Measurements from ENCODE around the gene KIF4A. TPM values are rescaled to one million over a fixed set of nuclear protein-coding genes. Genes with fewer than 3 reads are reported as not detected.
A peak's percentile ranks its signal among the peaks of the same experiment; 100 is the strongest.
"Not testable (repeated sequence)": the region's sequence is repeated elsewhere in the genome, so short reads cannot be mapped to it uniquely, and the experiment has no call there.

KIF4A gene
- total RNA-seq, 1 experiment from 2014 or later = 25.7 TPM

DNA sequence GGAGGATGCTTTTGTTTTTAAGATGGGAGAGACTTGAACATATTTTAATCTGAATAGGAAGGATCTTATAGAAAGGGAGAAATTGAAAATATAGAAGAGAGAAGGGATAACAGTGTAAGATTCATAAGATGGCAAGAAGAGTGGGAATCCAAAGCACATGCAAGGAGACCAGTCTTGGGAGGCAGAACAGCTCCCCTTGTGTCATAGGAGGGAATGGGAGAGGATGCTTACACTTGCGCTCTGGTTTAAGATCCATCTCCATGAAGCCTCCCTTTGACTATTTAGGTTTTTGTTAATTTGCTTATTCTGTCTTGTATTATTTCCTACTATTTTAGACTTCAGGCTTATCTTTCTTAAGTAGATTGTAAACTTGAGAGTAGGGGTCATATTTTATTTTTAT is 42.7 kb downstream of the KIF4A start:
- H3K27me3 ChIP-seq (ENCODE audit: control insufficient read depth, insufficient read depth, low read length) = no peaks in the 10 kb centered on the region
- no peak overlapping the region for H3K4me3 ChIP-seq (ENCODE audit: insufficient read depth, low read depth, low read length)
- peaks cover 1% of the 10 kb centered on the region; the same call in 1 of the 2 replicates for H3K36me3 ChIP-seq (replicated peaks; ENCODE audit: control insufficient read depth, insufficient read depth, low read length)
- peak; percentile 22 for DNase-seq

DNA sequence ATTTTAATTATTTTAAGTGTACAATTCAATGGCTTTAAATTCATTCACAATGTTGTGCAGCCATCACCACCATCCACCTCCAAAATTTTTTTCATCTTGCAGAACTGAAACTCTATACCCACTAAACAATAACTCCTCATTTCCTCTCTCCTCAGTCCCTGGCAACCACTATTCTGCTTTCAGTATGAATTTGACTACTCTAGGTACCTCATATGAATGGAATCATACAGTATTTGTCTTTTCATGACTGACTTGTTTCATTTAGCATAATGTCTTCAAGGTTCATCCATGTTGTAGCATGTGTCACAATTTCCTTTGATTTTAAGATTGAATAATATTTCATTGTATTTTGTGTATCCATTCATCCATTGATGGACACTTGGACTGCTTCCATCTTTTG is 46.9 kb downstream of the KIF4A start:
- no peak overlapping the region for H3K4me3 ChIP-seq (ENCODE audit: insufficient read depth, low read depth, low read length)
- peaks cover 3% of the 10 kb centered on the region for H3K36me3 ChIP-seq (replicated peaks; ENCODE audit: control insufficient read depth, insufficient read depth, low read length)

DNA sequence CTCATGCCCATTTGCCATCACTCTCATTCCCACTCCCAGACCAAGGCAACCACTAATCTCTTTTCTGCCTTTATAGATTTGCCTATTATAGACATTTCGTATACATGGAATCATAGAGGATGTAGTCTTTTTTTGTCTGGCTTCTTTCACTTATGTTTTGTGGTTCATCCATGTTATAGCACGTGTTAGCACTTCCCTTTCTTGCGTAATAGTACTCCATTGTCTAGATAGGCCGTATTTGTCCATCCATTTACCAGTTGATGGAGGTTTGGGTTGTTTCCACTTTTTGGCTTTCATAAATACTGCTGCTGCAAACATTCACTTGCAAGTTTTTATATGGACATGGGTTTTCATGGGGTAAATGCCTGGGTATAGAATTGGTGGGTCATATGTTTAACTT is 48.4 kb downstream of the KIF4A start:
- Histone ChIP-seq H3K27me3 (ENCODE audit: control insufficient read depth, insufficient read depth, low read length) (no peaks in the 10 kb centered on the region), H3K36me3 (replicated peaks; ENCODE audit: control insufficient read depth, insufficient read depth, low read length) (peaks cover 3% of the 10 kb centered on the region), H3K4me3 (ENCODE audit: insufficient read depth, low read depth, low read length) (no peak overlapping the region)
- DNase-seq = no peak

More for the DNA sequence above, 46.9 kb downstream of the KIF4A start:
- no peak for DNase-seq
- H3K27me3 ChIP-seq (ENCODE audit: control insufficient read depth, insufficient read depth, low read length) = no peaks in the 10 kb centered on the region

DNA sequence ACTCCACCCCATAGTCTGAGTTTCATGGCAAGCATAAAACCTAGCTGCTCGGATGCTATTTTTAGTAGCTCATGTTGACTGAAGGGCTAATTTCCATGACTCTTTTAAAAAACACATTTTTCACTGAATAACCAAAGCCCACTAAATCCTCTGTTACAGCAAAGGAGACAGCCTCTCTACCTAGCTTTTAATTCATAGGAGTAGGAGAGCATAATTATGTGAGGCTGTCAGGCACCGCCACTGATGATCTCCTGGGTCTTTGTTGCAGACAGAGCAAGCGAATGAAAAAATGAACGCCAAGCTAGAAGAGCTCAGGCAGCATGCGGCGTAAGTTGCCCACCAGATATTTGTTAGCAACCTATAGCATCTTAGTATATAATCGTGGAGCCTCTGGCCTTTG is 53.5 kb downstream of the KIF4A start:
- Histone ChIP-seq H3K4me3 (ENCODE audit: insufficient read depth, low read depth, low read length) (no peak overlapping the region), H3K36me3 (replicated peaks; ENCODE audit: control insufficient read depth, insufficient read depth, low read length) (peaks cover 6% of the 10 kb centered on the region), H3K27me3 (ENCODE audit: control insufficient read depth, insufficient read depth, low read length) (no peaks in the 10 kb centered on the region)
- DNase-seq = no peak

DNA sequence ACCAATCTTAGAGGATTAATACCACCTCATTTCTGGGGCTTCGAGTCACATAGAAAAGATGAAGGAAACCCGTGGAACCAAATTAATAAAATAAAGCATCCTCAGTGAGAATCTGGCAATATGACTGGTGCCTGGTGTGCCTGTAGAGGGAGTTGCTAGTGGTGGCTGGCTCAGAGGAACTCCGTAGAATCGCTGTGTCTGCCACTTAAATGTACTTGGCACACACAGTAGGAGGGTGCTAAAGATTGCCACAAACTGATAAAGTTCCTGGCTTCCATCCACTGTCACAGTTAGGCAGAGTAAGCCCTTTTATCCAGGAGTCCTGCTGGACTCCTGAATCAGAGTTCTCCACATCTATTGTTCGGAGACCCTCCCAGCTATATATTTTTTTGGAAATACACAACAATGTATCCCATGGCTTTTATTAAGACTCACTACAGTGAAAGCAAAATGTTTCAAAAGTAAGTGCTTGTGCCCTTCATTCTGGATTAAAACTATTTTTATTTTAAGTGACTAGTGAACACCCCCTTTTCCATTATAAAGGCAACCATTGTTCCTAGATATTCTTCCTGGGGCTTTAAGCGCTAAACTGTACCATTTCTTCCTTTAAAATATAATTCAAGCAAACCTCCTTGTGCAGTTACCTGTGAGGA is 56.6 kb downstream of the KIF4A start:
- DNase-seq = no peak
- Histone ChIP-seq H3K36me3 (replicated peaks; ENCODE audit: control insufficient read depth, insufficient read depth, low read length) (peaks cover 4% of the 10 kb centered on the region), H3K4me3 (ENCODE audit: insufficient read depth, low read depth, low read length) (no peak overlapping the region), H3K27me3 (ENCODE audit: control insufficient read depth, insufficient read depth, low read length) (no peaks in the 10 kb centered on the region)

DNA sequence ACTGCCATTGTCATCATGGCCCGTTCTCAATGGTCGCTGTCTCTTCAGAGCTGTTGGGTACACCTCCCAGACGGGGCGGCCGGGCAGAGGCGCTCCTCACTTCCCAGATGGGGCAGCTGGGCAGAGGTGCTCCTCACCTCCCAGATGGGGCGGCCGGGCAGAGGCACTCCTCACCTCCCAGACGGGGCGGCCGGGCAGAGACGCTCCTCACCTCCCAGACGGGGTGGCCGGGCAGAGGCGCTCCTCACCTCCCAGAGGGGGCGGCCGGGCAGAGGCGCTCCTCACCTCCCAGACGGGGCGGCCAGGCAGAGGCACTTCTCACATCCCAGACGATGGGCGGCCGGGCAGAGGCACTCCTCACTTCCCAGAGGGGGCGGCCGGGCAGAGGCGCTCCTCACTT is 58.9 kb downstream of the KIF4A start:
- H3K27me3 ChIP-seq (ENCODE audit: control insufficient read depth, insufficient read depth, low read length); DNase-seq; H3K4me3 ChIP-seq (ENCODE audit: insufficient read depth, low read depth, low read length); H3K36me3 ChIP-seq (replicated peaks; ENCODE audit: control insufficient read depth, insufficient read depth, low read length): not testable (repeated sequence)

- H3K36me3 ChIP-seq (replicated peaks; ENCODE audit: control insufficient read depth, insufficient read depth, low read length); H3K4me3 ChIP-seq (ENCODE audit: insufficient read depth, low read depth, low read length); H3K27me3 ChIP-seq (ENCODE audit: control insufficient read depth, insufficient read depth, low read length); DNase-seq: not testable (repeated sequence)
Measured at GRCh38 chrX:70349367-70350125, 59.6 kb downstream of the KIF4A start.

GRCh38 chrX:70352496-70352895 is 62.6 kb downstream of the KIF4A start:
- Histone ChIP-seq H3K36me3 (replicated peaks; ENCODE audit: control insufficient read depth, insufficient read depth, low read length) (peaks cover 2% of the 10 kb centered on the region), H3K4me3 (ENCODE audit: insufficient read depth, low read depth, low read length) (no peak overlapping the region), H3K27me3 (ENCODE audit: control insufficient read depth, insufficient read depth, low read length) (no peaks in the 10 kb centered on the region)
- DNase-seq = no peak

- Histone ChIP-seq H3K36me3 (replicated peaks; ENCODE audit: control insufficient read depth, insufficient read depth, low read length) (no peaks in the 10 kb centered on the region; the same call in none of the 2 replicates), H3K27me3 (ENCODE audit: control insufficient read depth, insufficient read depth, low read length) (no peaks in the 10 kb centered on the region), H3K4me3 (ENCODE audit: insufficient read depth, low read depth, low read length) (no peak overlapping the region)
- no peak for DNase-seq
Measured at GRCh38 chrX:70353514-70353913, 63.6 kb downstream of the KIF4A start.

- no peak for DNase-seq
- Histone ChIP-seq H3K27me3 (ENCODE audit: control insufficient read depth, insufficient read depth, low read length) (no peaks in the 10 kb centered on the region), H3K36me3 (replicated peaks; ENCODE audit: control insufficient read depth, insufficient read depth, low read length) (peaks cover 3% of the 10 kb centered on the region), H3K4me3 (ENCODE audit: insufficient read depth, low read depth, low read length) (no peak overlapping the region)
Measured at GRCh38 chrX:70354716-70355115, 64.8 kb downstream of the KIF4A start.

GRCh38 chrX:70359458-70359857 is 69.6 kb downstream of the KIF4A start:
- Histone ChIP-seq H3K27me3 (ENCODE audit: control insufficient read depth, insufficient read depth, low read length) (no peaks in the 10 kb centered on the region), H3K36me3 (replicated peaks; ENCODE audit: control insufficient read depth, insufficient read depth, low read length) (peaks cover 3% of the 10 kb centered on the region), H3K4me3 (ENCODE audit: insufficient read depth, low read depth, low read length) (no peak overlapping the region)
- DNase-seq = no peak

DNA sequence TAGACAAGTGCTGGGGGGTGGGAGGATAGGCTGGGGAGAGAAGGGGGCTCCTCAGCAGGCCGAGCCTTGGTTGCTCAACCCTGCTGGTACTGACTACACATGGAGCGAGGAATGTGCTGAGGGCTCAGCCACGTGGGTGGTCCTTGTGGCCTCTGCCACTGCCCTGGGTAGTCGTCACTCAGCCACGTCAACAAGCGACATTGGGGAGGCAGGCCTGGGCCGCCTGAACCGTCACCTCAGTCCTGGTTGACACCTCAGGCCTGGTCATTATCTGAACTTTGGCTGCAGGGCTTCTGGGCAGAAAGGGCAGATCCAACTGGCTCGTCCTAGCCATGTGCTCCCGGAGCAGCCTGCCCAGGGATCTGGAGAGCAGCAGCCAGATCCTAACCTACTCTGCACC is 70.5 kb downstream of the KIF4A start:
- H3K27me3 ChIP-seq (ENCODE audit: control insufficient read depth, insufficient read depth, low read length) = no peaks in the 10 kb centered on the region
- H3K36me3 ChIP-seq (replicated peaks; ENCODE audit: control insufficient read depth, insufficient read depth, low read length) = peaks cover 3% of the 10 kb centered on the region
- H3K4me3 ChIP-seq (ENCODE audit: insufficient read depth, low read depth, low read length) = no peak overlapping the region
- DNase-seq = no peak

DNA sequence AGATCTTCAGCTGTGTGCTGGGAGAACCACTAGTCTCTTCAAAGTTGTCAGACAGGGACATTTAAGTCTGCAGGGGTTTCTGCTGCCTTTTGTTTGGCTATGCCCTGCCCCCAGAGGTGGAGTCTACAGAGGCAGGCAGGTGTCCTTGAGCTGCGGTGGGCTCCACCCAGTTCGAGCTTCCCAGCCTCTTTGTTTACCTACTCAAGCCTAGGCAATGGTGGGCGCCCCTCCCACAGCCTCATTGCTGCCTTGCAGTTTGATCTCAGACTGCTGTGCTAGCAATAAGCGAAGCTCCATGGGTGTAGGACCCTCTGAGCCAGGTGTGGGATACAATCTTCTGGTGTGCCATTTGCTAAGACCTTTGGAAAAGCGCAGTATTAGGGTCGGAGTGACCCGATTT is 78.8 kb downstream of the KIF4A start:
- not testable (repeated sequence) for H3K36me3 ChIP-seq (replicated peaks; ENCODE audit: control insufficient read depth, insufficient read depth, low read length); H3K27me3 ChIP-seq (ENCODE audit: control insufficient read depth, insufficient read depth, low read length); H3K4me3 ChIP-seq (ENCODE audit: insufficient read depth, low read depth, low read length); DNase-seq

DNA sequence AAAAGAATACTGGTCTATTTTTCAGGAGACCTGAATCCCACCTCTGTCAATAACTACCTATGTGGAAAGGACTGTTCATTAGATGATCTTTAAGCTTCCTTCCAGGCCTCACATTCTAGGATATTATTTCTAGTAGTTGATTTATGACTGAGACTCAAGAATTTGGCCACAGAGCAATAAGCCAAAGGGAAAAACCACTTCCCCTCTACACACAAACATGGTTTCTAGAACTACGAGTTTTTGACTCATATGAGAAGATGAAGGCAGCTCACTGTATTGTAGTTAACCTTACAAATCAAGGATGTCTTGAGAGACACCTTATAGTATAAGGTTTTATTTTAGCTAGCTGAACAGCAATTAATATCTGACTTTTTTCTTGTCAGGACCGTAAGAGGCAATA is 96.3 kb downstream of the KIF4A start:
- Histone ChIP-seq H3K36me3 (replicated peaks; ENCODE audit: control insufficient read depth, insufficient read depth, low read length) (no peaks in the 10 kb centered on the region; the same call in 1 of the 2 replicates), H3K27me3 (ENCODE audit: control insufficient read depth, insufficient read depth, low read length) (no peaks in the 10 kb centered on the region), H3K4me3 (ENCODE audit: insufficient read depth, low read depth, low read length) (no peak overlapping the region)
- DNase-seq = no peak

- Histone ChIP-seq H3K27me3 (ENCODE audit: control insufficient read depth, insufficient read depth, low read length) (no peaks in the 10 kb centered on the region), H3K36me3 (replicated peaks; ENCODE audit: control insufficient read depth, insufficient read depth, low read length) (peaks cover 3% of the 10 kb centered on the region)
Measured at GRCh38 chrX:70398899-70399298, 109.0 kb downstream of the KIF4A start.

More at GRCh38 chrX:70398899-70399298, 109.0 kb downstream of the KIF4A start:
- no peak for DNase-seq
- no peak overlapping the region for H3K4me3 ChIP-seq (ENCODE audit: insufficient read depth, low read depth, low read length)
